Panc1 (cell line): ENCODE results near the gene SLC35C1. TPM values are rescaled to one million over a fixed set of nuclear protein-coding genes. Genes with fewer than 3 reads are reported as not detected.

ENCODE experiments used
- ATAC-seq: fragments of 200-7000 bp; cut with Tn5 transposase; 2 replicates; pipeline ENCODE4 v1.9.1; 2020; ENCODE audit warnings: mild to moderate bottlenecking, moderate library complexity
- Bru-seq: library from RNA; stranded (reverse); fragments of 400-500 nt; gene quantifications from one replicate; lab custom pipeline; 2021; lab: Mats Ljungman, UMichigan
- BruChase-seq, 2 experiments: library from RNA; stranded (reverse); fragments of 400-500 nt; gene quantifications; one replicate each; lab custom pipeline; 2021; lab: Mats Ljungman, UMichigan
- BruUV-seq: library from RNA; stranded (reverse); fragments of 400-500 nt; replicated peaks from 2 replicates; lab custom pipeline; 2021; lab: Mats Ljungman, UMichigan
- CTCF ChIA-PET: fragments of 300-600 bp; sonication (Branson Sonifier 250); formaldehyde crosslinking; loops from one replicate; lab custom pipeline; 2022; ENCODE audit warnings: antibody characterized with exemption; lab: Charles Lee
- POLR2A ChIA-PET: fragments of 300-600 bp; sonication (Branson Sonifier 250); formaldehyde crosslinking; loops from one replicate; lab custom pipeline; 2022; ENCODE audit warnings: antibody characterized with exemption; lab: Charles Lee
- DNase-seq: peaks from one replicate; pipeline ENCODE4 v3.0.0-alpha.2; 2010; ENCODE audit warnings: low read depth, low spot score
- H3K27ac ChIP-seq: 2 replicates; pipeline ENCODE4 v1.5.1; 2011; ENCODE audit warnings: mild to moderate bottlenecking, low read length, inconsistent platforms
- H3K27me3 ChIP-seq: fragments of 200-500 bp; sonication (Bioruptor generic); 2 replicates; pipeline ENCODE4 v1.6.0; 2014; ENCODE audit warnings: low read length, inconsistent platforms; ENCODE audit not compliant: control insufficient read depth, insufficient read depth
- H3K36me3 ChIP-seq: fragments of 200-500 bp; sonication (Bioruptor generic); 2 replicates; pipeline ENCODE4 v1.5.1; 2014; ENCODE audit warnings: inconsistent platforms, mild to moderate bottlenecking, low read length, moderate library complexity; ENCODE audit not compliant: control insufficient read depth, insufficient read depth
- H3K4me1 ChIP-seq: 2 replicates; pipeline ENCODE4 v1.5.1; 2011; ENCODE audit warnings: inconsistent platforms, mild to moderate bottlenecking, low read length, moderate library complexity; ENCODE audit not compliant: control insufficient read depth, insufficient read depth
- H3K4me3 ChIP-seq, 2 experiments: 2 replicates each; pipeline ENCODE4 v1.5.1; 2011 to 2012; ENCODE audit warnings: low read depth in 2 of 2, low read length in 2 of 2, mild to moderate bottlenecking in 2 of 2, inconsistent platforms in 1 of 2, moderate library complexity in 1 of 2
- H3K9me3 ChIP-seq: fragments of 200-500 bp; sonication (Bioruptor generic); 2 replicates; pipeline ENCODE4 v1.5.1; 2014; ENCODE audit warnings: low read depth, mild to moderate bottlenecking, inconsistent platforms, low read length, moderate library complexity; ENCODE audit not compliant: control insufficient read depth, insufficient read depth
- CTCF ChIP-seq: fragments of 450-650 bp; IDR thresholded peaks from 2 replicates; pipeline ENCODE4 v1.5.1; 2017; ENCODE audit warnings: mild to moderate bottlenecking
- POLR2AphosphoS5 ChIP-seq: IDR thresholded peaks from 2 replicates; pipeline ENCODE4 v1.6.1; 2012; ENCODE audit warnings: mild to moderate bottlenecking, low read depth, low read length, moderate library complexity
- REST ChIP-seq, 2 experiments: IDR thresholded peaks; 2 replicates each; pipeline ENCODE4 v1.6.1; 2011 to 2012; ENCODE audit warnings: low read depth in 2 of 2, control low read depth in 1 of 2, low read length in 1 of 2, mild to moderate bottlenecking in 1 of 2, moderate library complexity in 1 of 2; ENCODE audit not compliant: insufficient read depth in 1 of 2
- SIN3A ChIP-seq: IDR thresholded peaks from 2 replicates; pipeline ENCODE4 v1.6.1; 2012; ENCODE audit warnings: low read depth, mild to moderate bottlenecking, low read length, moderate library complexity, borderline replicate concordance; ENCODE audit not compliant: insufficient read depth
- TCF7L2 ChIP-seq: IDR thresholded peaks from 2 replicates; pipeline ENCODE4 v1.6.1; 2011; ENCODE audit warnings: mild to moderate bottlenecking, low read depth, low read length, inconsistent platforms
- in situ Hi-C: cut with HindIII; loops from 2 replicates; pipeline ENCODE4 v1.10.0; 2016; ENCODE audit warnings: low sequenced_read_pairs, low pct_unique_long_range_greater_than_20kb
- intact Hi-C: fragments of 100-400 bp; cut with micrococcal nuclease; formaldehyde crosslinking; loops from one replicate; pipeline ENCODE4 v1.10.0; 2022; ENCODE audit not compliant: unreplicated experiment
- long read RNA-seq: library from polyadenylated mRNA; unstranded; transcript quantifications from one replicate; pipeline ENCODE4 v2.0.0, GENCODE V29; 2021; ENCODE audit not compliant: unreplicated experiment
- polyA plus RNA-seq: library from polyadenylated mRNA; unstranded; fragments of >200 nt; gene quantifications from one replicate; pipeline ENCODE4 v1.2.1, GENCODE V29; 2012; ENCODE audit warnings: missing spikeins; ENCODE audit not compliant: insufficient read length
- total RNA-seq: library from RNA; stranded (reverse); gene quantifications from one replicate; pipeline ENCODE4 v1.2.1, GENCODE V29; 2021; ENCODE audit not compliant: unreplicated experiment

SLC35C1 gene
- total RNA-seq (13.4 TPM), Bru-seq, nascent RNA (percentile 58 among the genes with signal in this experiment), BruChase-seq, experiment 1, labeled RNA remaining after a 2-hour chase (percentile 71 among the genes with signal in this experiment), BruChase-seq, experiment 2, labeled RNA remaining after a 6-hour chase (percentile 59 among the genes with signal in this experiment)
- 23.4 TPM for polyA plus RNA-seq
- long read RNA-seq, full-length matches to known transcripts = 34 of 53 reads
- long read RNA-seq, partial matches to known transcripts = 16 of 53 reads
- long read RNA-seq, other reads (novel, unspliced or antisense) = 3 of 53 reads

DNA sequence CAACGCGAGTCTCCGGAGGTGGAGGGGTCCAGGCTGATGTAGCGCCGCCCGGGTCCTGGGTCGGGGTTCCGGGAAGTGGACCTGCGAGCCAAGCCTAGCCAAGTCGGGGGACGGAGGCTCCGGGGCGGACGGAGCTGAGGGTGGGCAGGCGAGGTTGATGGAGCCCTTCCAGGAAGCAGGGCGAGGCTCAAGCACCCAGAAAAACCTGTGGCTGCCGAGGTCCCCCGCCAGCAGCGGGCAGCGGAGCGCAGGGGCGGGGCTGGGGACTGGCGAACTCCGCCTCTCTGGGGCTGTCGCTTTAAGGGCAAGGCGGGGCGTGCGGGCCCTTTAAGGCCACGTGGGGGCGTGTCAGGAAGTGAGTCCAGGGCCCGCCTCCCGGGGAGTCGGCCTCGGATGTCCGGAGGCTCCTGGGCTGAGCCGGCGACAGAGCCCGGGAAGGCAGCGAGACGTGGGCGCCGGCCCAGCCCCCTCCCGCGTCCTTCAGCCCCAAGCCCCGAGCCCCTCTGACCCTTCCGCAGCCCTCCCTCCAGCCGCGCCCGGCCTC is at the start of gene SLC35C1:
SLC35C1 (plus strand) TSS at position 389 of the 544 bp plus-strand sequence. CDS start 653 bp downstream, outside the sequence.
- ATAC-seq (peak; percentile 96), DNase-seq (peak; percentile 51)
- intact Hi-C loops (no loop called here), in situ Hi-C loops (no loop called here)
- Histone ChIP-seq H3K27me3 (no peaks in the 10 kb centered on the region), H3K4me1 (peaks cover 22% of the 10 kb centered on the region), H3K36me3 (no peaks in the 10 kb centered on the region; the same call in 1 of the 2 replicates), H3K9me3 (no peaks in the 10 kb centered on the region), H3K27ac (peak within 1 kb of the TSS; percentile 89), H3K4me3 (peak within 1 kb of the TSS; percentile 67 to 91)
- POLR2A ChIA-PET = no interaction called here
- no TSS peak for BruUV-seq
- TF ChIP-seq POLR2AphosphoS5 = peak; percentile 72
- peak; percentile 76 for TF ChIP-seq TCF7L2
- 0 out of 2 replicates have a peak, but pooled peaks have one; percentile 81 for TF ChIP-seq SIN3A
- no peak; the same call in 1 of the 2 replicates for TF ChIP-seq CTCF
- CTCF ChIA-PET = no interaction called here

DNA sequence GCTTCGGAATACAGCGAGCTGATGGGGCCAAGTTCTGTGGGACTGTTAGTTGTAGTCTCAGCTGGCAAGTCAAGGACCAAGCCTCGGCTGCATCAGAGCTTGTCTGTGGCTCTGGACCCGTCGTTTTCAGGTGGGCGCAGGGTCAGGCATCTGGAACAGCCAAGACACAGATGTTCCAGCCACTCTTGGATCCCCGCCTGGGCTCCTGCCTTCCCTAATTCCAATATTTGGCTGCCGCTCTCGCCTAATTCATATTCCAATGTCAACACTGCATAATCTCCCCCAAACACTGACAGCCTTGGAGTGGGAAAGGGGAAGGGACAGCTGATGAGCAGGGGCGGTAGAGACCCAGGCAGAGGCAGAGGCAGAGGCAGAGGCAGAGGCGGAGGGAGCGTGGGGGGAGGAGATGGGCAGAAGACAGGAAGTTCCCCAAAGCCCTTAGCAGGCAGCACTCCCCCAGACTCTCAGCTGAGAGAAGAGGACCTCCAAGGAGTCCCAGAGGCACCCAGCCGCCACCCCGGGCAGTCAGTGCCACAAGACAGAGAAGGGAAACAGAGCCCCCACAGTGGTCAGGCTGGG is 49.6 kb upstream of the SLC35C1 start:
- no peaks in the 10 kb centered on the region for H3K9me3 ChIP-seq
- no peaks in the 10 kb centered on the region for H3K4me1 ChIP-seq
- H3K4me3 ChIP-seq = no peak overlapping the region
- no peak overlapping the region for H3K27ac ChIP-seq
- DNase-seq (no peak), ATAC-seq (no peak)
- in situ Hi-C loops (no loop called here), intact Hi-C loops (loop anchor here (10.0 kb wide), 1 partner anchor 61 kb away; no protein-coding TSS in a partner anchor)
- TF ChIP-seq POLR2AphosphoS5 (no peak), TCF7L2 (no peak), CTCF (no peak), SIN3A (no peak), REST (IDR thresholded peaks at IDR 0.05; ENCODE audit: insufficient read depth in 1 of 2, low read depth in 2 of 2, low read length in 1 of 2) (no peak)
- H3K27me3 ChIP-seq = peaks cover 2% of the 10 kb centered on the region; the same call in 1 of the 2 replicates
- ChIA-PET CTCF (interaction anchor here (1.8 kb wide), 1 partner anchor 17 kb away, joined by 7 read pairs; no protein-coding TSS in a partner anchor), POLR2A (no interaction called here)
- BruUV-seq = no TSS peak
- no peaks in the 10 kb centered on the region for H3K36me3 ChIP-seq
